Muscle of leg (tissue), 11 donors: ENCODE results near the gene NCKAP5. TPM values are rescaled to one million over a fixed set of nuclear protein-coding genes. Genes with fewer than 3 reads are reported as not detected.

Experiments used
- DNase-seq: peaks from one replicate; pipeline ENCODE4 v3.0.0; 2013
- H3K27ac ChIP-seq: one replicate; pipeline ENCODE4 v1.5.1; 2013; ENCODE audit warnings: mild to moderate bottlenecking, low read length, control low read depth
- H3K27me3 ChIP-seq: one replicate; pipeline ENCODE4 v1.6.1; 2013; ENCODE audit warnings: low read length; ENCODE audit not compliant: control insufficient read depth, insufficient read depth
- H3K36me3 ChIP-seq: one replicate; pipeline ENCODE4 v1.6.1; 2013; ENCODE audit warnings: low read length; ENCODE audit not compliant: control insufficient read depth, insufficient read depth
- H3K4me1 ChIP-seq: one replicate; pipeline ENCODE4 v1.6.1; 2013; ENCODE audit warnings: low read length; ENCODE audit not compliant: control insufficient read depth, insufficient read depth
- H3K4me3 ChIP-seq: one replicate; pipeline ENCODE4 v1.5.1; 2013; ENCODE audit warnings: low read length, control low read depth
- H3K9me3 ChIP-seq: replicated peaks from 2 replicates; pipeline ENCODE4 v1.6.1; 2013; ENCODE audit warnings: low read depth, low read length; ENCODE audit not compliant: control insufficient read depth
- WGBS: methylation state at CpG from one replicate; pipeline ENCODE4 v1.1.5; 2013; ENCODE audit warnings: missing lambda C conversion rate; ENCODE audit not compliant: insufficient coverage; 5-methylcytosine and 5-hydroxymethylcytosine counted together
- polyA plus RNA-seq, 8 donors: library from polyadenylated mRNA; unstranded; fragments of 120-200 nt; gene quantifications; one replicate each; pipeline versions ENCODE4 v1.2.1 to v1.2.3, GENCODE V29; 2013; ENCODE audit warnings: inconsistent platforms in 1 of 8, low replicate concordance in 1 of 8; ENCODE audit not compliant: insufficient read length in 8 of 8, insufficient read depth in 1 of 8
- total RNA-seq: library from RNA; stranded (reverse); fragments of 120-200 nt; gene quantifications from one replicate; pipeline ENCODE4 v1.2.4, GENCODE V29; 2013

The NCKAP5 gene
- total and polyA plus RNA-seq, 9 donors, result 3.7 to 8.9 (median 5.0) TPM

- Histone ChIP-seq H3K27me3 (no peaks in the 10 kb centered on the region), H3K36me3 (no peaks in the 10 kb centered on the region), H3K4me1 (peaks cover 4% of the 10 kb centered on the region), H3K4me3 (no peak overlapping the region), H3K27ac (no peak overlapping the region), H3K9me3 (no peaks in the 10 kb centered on the region)
- WGBS, result no CpG with 5 or more reads among the region's 5 CpGs
- no peak for DNase-seq
These were observed 134.5 kb downstream of the NCKAP5 start for GRCh38 chr2:133433455-133434451.

GRCh38 chr2:133432778-133433177, 135.5 kb downstream of the NCKAP5 start:
- no peaks in the 10 kb centered on the region for H3K9me3 ChIP-seq
- H3K27ac ChIP-seq, result no peak overlapping the region
- H3K4me1 ChIP-seq, result peaks cover 2% of the 10 kb centered on the region
- no peak overlapping the region for H3K4me3 ChIP-seq
- H3K36me3 ChIP-seq, result no peaks in the 10 kb centered on the region
- H3K27me3 ChIP-seq, result no peaks in the 10 kb centered on the region
- DNase-seq, result peak; percentile 53

GRCh38 chr2:133431289-133431688, 137.0 kb downstream of the NCKAP5 start:
- no peak overlapping the region for H3K4me3 ChIP-seq
- no peaks in the 10 kb centered on the region for H3K4me1 ChIP-seq
- H3K27ac ChIP-seq, result no peak overlapping the region
- DNase-seq, result peak; percentile 49
- H3K27me3 ChIP-seq, result no peaks in the 10 kb centered on the region
- H3K9me3 ChIP-seq, result no peaks in the 10 kb centered on the region
- 14% methylated on average over 3 of the region's 4 CpGs for WGBS
- no peaks in the 10 kb centered on the region for H3K36me3 ChIP-seq

- no peak overlapping the region for H3K27ac ChIP-seq
- H3K4me1 ChIP-seq, result no peaks in the 10 kb centered on the region
- DNase-seq, result peak; percentile 71
- H3K4me3 ChIP-seq, result no peak overlapping the region
- no peaks in the 10 kb centered on the region for H3K9me3 ChIP-seq
- WGBS, result no CpG with 5 or more reads among the region's 1 CpG
- no peaks in the 10 kb centered on the region for H3K27me3 ChIP-seq
- no peaks in the 10 kb centered on the region for H3K36me3 ChIP-seq
These were observed 141.5 kb downstream of the NCKAP5 start for GRCh38 chr2:133426791-133427190.

GRCh38 chr2:133425612-133426011, 142.7 kb downstream of the NCKAP5 start:
- Histone ChIP-seq H3K27me3 (no peaks in the 10 kb centered on the region), H3K27ac (no peak overlapping the region), H3K36me3 (no peaks in the 10 kb centered on the region), H3K4me1 (no peaks in the 10 kb centered on the region), H3K9me3 (no peaks in the 10 kb centered on the region), H3K4me3 (no peak overlapping the region)
- no CpG with 5 or more reads among the region's 2 CpGs for WGBS
- no peak for DNase-seq

- no peak overlapping the region for H3K4me3 ChIP-seq
- no peaks in the 10 kb centered on the region for H3K27me3 ChIP-seq
- H3K4me1 ChIP-seq, result no peaks in the 10 kb centered on the region
- no peak overlapping the region for H3K27ac ChIP-seq
- H3K9me3 ChIP-seq, result no peaks in the 10 kb centered on the region
- H3K36me3 ChIP-seq, result no peaks in the 10 kb centered on the region
- no peak for DNase-seq
- no CpG with 5 or more reads among the region's 2 CpGs for WGBS
These were observed 143.4 kb downstream of the NCKAP5 start for GRCh38 chr2:133424876-133425275.

- peak; percentile 38 for DNase-seq
These were observed 145.3 kb downstream of the NCKAP5 start for GRCh38 chr2:133422931-133423351.

GRCh38 chr2:133421516-133422324, 146.5 kb downstream of the NCKAP5 start:
- Histone ChIP-seq H3K27ac (no peak overlapping the region), H3K9me3 (no peaks in the 10 kb centered on the region), H3K27me3 (no peaks in the 10 kb centered on the region), H3K36me3 (no peaks in the 10 kb centered on the region), H3K4me1 (peaks cover 5% of the 10 kb centered on the region), H3K4me3 (no peak overlapping the region)
- WGBS, result 46% methylated on average over 3 of the region's 4 CpGs
- peak; percentile 55 for DNase-seq

More at GRCh38 chr2:133422931-133423351, 145.3 kb downstream of the NCKAP5 start:
- Histone ChIP-seq H3K27ac (no peak overlapping the region), H3K36me3 (no peaks in the 10 kb centered on the region), H3K4me1 (no peaks in the 10 kb centered on the region), H3K27me3 (no peaks in the 10 kb centered on the region), H3K4me3 (no peak overlapping the region), H3K9me3 (no peaks in the 10 kb centered on the region)
- 19% methylated on average over 4 of the region's 5 CpGs for WGBS

- DNase-seq, result no peak
- WGBS, result 81% methylated on average over 3 of the region's 6 CpGs
- H3K9me3 ChIP-seq, result no peaks in the 10 kb centered on the region
- no peak overlapping the region for H3K27ac ChIP-seq
- H3K27me3 ChIP-seq, result no peaks in the 10 kb centered on the region
- H3K4me1 ChIP-seq, result peaks cover 7% of the 10 kb centered on the region
- H3K36me3 ChIP-seq, result no peaks in the 10 kb centered on the region
- H3K4me3 ChIP-seq, result no peak overlapping the region
These were observed 147.5 kb downstream of the NCKAP5 start for GRCh38 chr2:133420788-133421187.

- no peak for DNase-seq
- WGBS, result 86% methylated on average over 1 of the region's 4 CpGs
- Histone ChIP-seq H3K36me3 (no peaks in the 10 kb centered on the region), H3K4me3 (no peak overlapping the region), H3K9me3 (no peaks in the 10 kb centered on the region), H3K4me1 (peaks cover 16% of the 10 kb centered on the region), H3K27me3 (no peaks in the 10 kb centered on the region), H3K27ac (no peak overlapping the region)
These were observed 149.6 kb downstream of the NCKAP5 start for GRCh38 chr2:133418671-133419070.
